ENCODE data around the gene LYAR.
"Not testable (repeated sequence)": the region's sequence is repeated elsewhere in the genome, so short reads cannot be mapped to it uniquely, and the experiment has no call there.

The LYAR gene

GRCh38 chr4:4260185-4260751 is 29.7 kb downstream of the LYAR start:
- DNase-seq (ENCODE audit: low spot score): peak; percentile 88

- DNase-seq (ENCODE audit: low spot score): no peak
These were observed 30.4 kb downstream of the LYAR start for GRCh38 chr4:4259484-4260100.

- not testable (repeated sequence) for DNase-seq (ENCODE audit: low spot score)
These were observed 32.2 kb downstream of the LYAR start for GRCh38 chr4:4257705-4258104.

- DNase-seq (ENCODE audit: low spot score): no peak
These were observed 33.2 kb downstream of the LYAR start for GRCh38 chr4:4256799-4257198.

- no peak for DNase-seq (ENCODE audit: low spot score)
These were observed 35.3 kb downstream of the LYAR start for GRCh38 chr4:4254666-4255065.

- DNase-seq (ENCODE audit: low spot score): no peak
These were observed 35.8 kb downstream of the LYAR start for GRCh38 chr4:4254199-4254598.

GRCh38 chr4:4249866-4250265 is 40.1 kb downstream of the LYAR start:
- no peak for DNase-seq (ENCODE audit: low spot score)

GRCh38 chr4:4249342-4249741 is 40.6 kb downstream of the LYAR start:
- DNase-seq (ENCODE audit: low spot score): not testable (repeated sequence)

GRCh38 chr4:4248885-4249203 is 41.1 kb downstream of the LYAR start:
- peak; percentile 65 for DNase-seq (ENCODE audit: low spot score)

- DNase-seq (ENCODE audit: low spot score): peak; percentile 94
These were observed 41.7 kb downstream of the LYAR start, which contains the start of gene TMEM128 for GRCh38 chr4:4248029-4248884. TMEM128 (minus strand) TSS chr4:4248223; CDS start chr4:4248202, 21 bp downstream.

- DNase-seq (ENCODE audit: low spot score): peak; percentile 20
These were observed 42.3 kb downstream of the LYAR start for GRCh38 chr4:4247696-4248028.

GRCh38 chr4:4245172-4245571 is 44.8 kb downstream of the LYAR start:
- no peak for DNase-seq (ENCODE audit: low spot score)

- DNase-seq (ENCODE audit: low spot score): not testable (repeated sequence)
These were observed 50.4 kb downstream of the LYAR start for GRCh38 chr4:4239551-4239950.

GRCh38 chr4:4233610-4234009 is 56.3 kb downstream of the LYAR start:
- DNase-seq (ENCODE audit: low spot score): no peak

GRCh38 chr4:4228356-4228668 is 61.6 kb downstream of the LYAR start:
- DNase-seq (ENCODE audit: low spot score): no peak

GRCh38 chr4:4227510-4228355 is 62.2 kb downstream of the LYAR start:
- DNase-seq (ENCODE audit: low spot score): no peak

- no peak for DNase-seq (ENCODE audit: low spot score)
These were observed 63.1 kb downstream of the LYAR start, which contains the start of gene OTOP1 for GRCh38 chr4:4226606-4227438. OTOP1 (minus strand) TSS chr4:4226929; CDS start chr4:4226864, 65 bp downstream.

- DNase-seq (ENCODE audit: low spot score): no peak
These were observed 63.9 kb downstream of the LYAR start for GRCh38 chr4:4225915-4226605.

Measured in RKO (cell line).